Measurements from ENCODE around the gene IRX2.

The IRX2 gene

DNA sequence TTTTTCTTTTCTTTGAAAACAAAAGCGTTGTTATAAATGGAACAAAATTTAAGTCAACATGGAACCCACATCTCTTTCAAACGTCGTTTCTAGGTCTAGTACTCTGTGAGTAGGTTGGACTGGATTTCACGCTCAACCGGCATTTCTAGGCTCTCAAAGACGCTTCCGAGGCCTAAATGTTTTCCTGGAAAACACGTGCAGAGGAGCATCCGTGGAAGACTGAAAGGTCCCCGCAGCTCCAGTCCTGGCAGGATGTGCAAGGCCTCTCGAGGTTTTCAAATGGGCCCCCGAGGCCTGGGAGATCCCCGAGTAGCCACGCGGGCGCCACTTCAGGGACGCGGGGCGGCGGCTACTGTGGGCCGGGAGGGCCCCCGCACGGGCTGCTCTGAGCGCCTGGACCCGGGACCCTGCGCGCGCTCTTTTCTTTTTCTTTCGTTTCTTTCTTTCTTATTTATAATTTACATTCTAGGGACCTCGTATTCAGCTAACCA, 4.2 kb upstream of the IRX2 start:
- H3K23ac ChIP-seq (ENCODE audit: low read length in 2 of 2): no peak overlapping the region
- H4K91ac ChIP-seq (ENCODE audit: low read length): no peak overlapping the region
- no peak overlapping the region for H3K14ac ChIP-seq (ENCODE audit: low read length in 2 of 2)
- peak overlapping the region; percentile 82 for H3K9ac ChIP-seq (ENCODE audit: low read length)
- H2BK5ac ChIP-seq (ENCODE audit: low read depth, low read length, poor library complexity, severe bottlenecking): no peak overlapping the region
- H3K4me1 ChIP-seq (ENCODE audit: control insufficient read depth, insufficient read depth, low read depth, low read length): peaks cover 19% of the 10 kb centered on the region
- H2AFZ ChIP-seq (ENCODE audit: low read depth, low read length): no peak overlapping the region
- no peak overlapping the region for H2AK5ac ChIP-seq (ENCODE audit: low read length, severe bottlenecking)
- DNase-seq: no peak
- no peak overlapping the region for H2BK12ac ChIP-seq (ENCODE audit: low read length in 2 of 2)
- no peak overlapping the region for H3K4ac ChIP-seq (ENCODE audit: low read depth in 1 of 2, low read length in 2 of 2)
- no peak overlapping the region for H2BK15ac ChIP-seq (ENCODE audit: low read depth, poor library complexity, severe bottlenecking)
- H3K9me3 ChIP-seq (ENCODE audit: control insufficient read depth, low read length): no peaks in the 10 kb centered on the region
- H4K8ac ChIP-seq (ENCODE audit: low read length): no peak overlapping the region
- peak overlapping the region in 1 of 2 experiments; percentile 89 for H3K4me3 ChIP-seq (ENCODE audit: insufficient read depth in 1 of 2, low read depth in 1 of 2, low read length in 2 of 2)
- no peak overlapping the region for H3K18ac ChIP-seq (ENCODE audit: low read depth in 1 of 2, low read length in 2 of 2)
- peaks cover 0 to 66% of the 10 kb centered on the region in 2 experiments for H3K27me3 ChIP-seq (ENCODE audit: control insufficient read depth in 1 of 2, insufficient read depth in 1 of 2, low read length in 2 of 2)
- H3K4me2 ChIP-seq (ENCODE audit: low read length, poor library complexity, severe bottlenecking): no peak overlapping the region
- H3K79me1 ChIP-seq (replicated peaks; ENCODE audit: low read length, poor library complexity, severe bottlenecking): no peaks in the 10 kb centered on the region
- no peak overlapping the region for H3K27ac ChIP-seq (ENCODE audit: low read length, poor library complexity, severe bottlenecking)
- WGBS: 6% methylated on average over 29 of the region's 30 CpGs
- H2BK120ac ChIP-seq (ENCODE audit: low read depth, low read length): no peak overlapping the region
- H3K36me3 ChIP-seq (ENCODE audit: control insufficient read depth in 1 of 2, insufficient read depth in 2 of 2, low read depth in 1 of 2, low read length in 2 of 2): no peaks in the 10 kb centered on the region

- no peak overlapping the region for H3K14ac ChIP-seq (ENCODE audit: low read length in 2 of 2)
- no peak overlapping the region for H3K23ac ChIP-seq (ENCODE audit: low read length in 2 of 2)
- H3K27me3 ChIP-seq (ENCODE audit: control insufficient read depth in 1 of 2, insufficient read depth in 1 of 2, low read length in 2 of 2): peaks cover 0 to 70% of the 10 kb centered on the region in 2 experiments
- no peaks in the 10 kb centered on the region for H3K9me3 ChIP-seq (ENCODE audit: control insufficient read depth, low read length)
- H2BK15ac ChIP-seq (ENCODE audit: low read depth, poor library complexity, severe bottlenecking): no peak overlapping the region
- H3K9ac ChIP-seq (ENCODE audit: low read length): peak overlapping the region; percentile 82
- H3K79me1 ChIP-seq (replicated peaks; ENCODE audit: low read length, poor library complexity, severe bottlenecking): no peaks in the 10 kb centered on the region
- no peak overlapping the region for H4K91ac ChIP-seq (ENCODE audit: low read length)
- H3K18ac ChIP-seq (ENCODE audit: low read depth in 1 of 2, low read length in 2 of 2): no peak overlapping the region
- H3K4me2 ChIP-seq (ENCODE audit: low read length, poor library complexity, severe bottlenecking): no peak overlapping the region
- H3K4me3 ChIP-seq (ENCODE audit: insufficient read depth in 1 of 2, low read depth in 1 of 2, low read length in 2 of 2): peak overlapping the region in 1 of 2 experiments; percentile 89
- DNase-seq: no peak
- no peak overlapping the region for H3K27ac ChIP-seq (ENCODE audit: low read length, poor library complexity, severe bottlenecking)
- no peak overlapping the region for H3K4ac ChIP-seq (ENCODE audit: low read depth in 1 of 2, low read length in 2 of 2)
- H2AFZ ChIP-seq (ENCODE audit: low read depth, low read length): no peak overlapping the region
- H2BK120ac ChIP-seq (ENCODE audit: low read depth, low read length): no peak overlapping the region
- 5% methylated on average over 62 of the region's 63 CpGs for WGBS
- H2AK5ac ChIP-seq (ENCODE audit: low read length, severe bottlenecking): no peak overlapping the region
- no peak overlapping the region for H2BK5ac ChIP-seq (ENCODE audit: low read depth, low read length, poor library complexity, severe bottlenecking)
- no peak overlapping the region for H2BK12ac ChIP-seq (ENCODE audit: low read length in 2 of 2)
- no peak overlapping the region for H4K8ac ChIP-seq (ENCODE audit: low read length)
- H3K4me1 ChIP-seq (ENCODE audit: control insufficient read depth, insufficient read depth, low read depth, low read length): peaks cover 23% of the 10 kb centered on the region
- H3K36me3 ChIP-seq (ENCODE audit: control insufficient read depth in 1 of 2, insufficient read depth in 2 of 2, low read depth in 1 of 2, low read length in 2 of 2): no peaks in the 10 kb centered on the region
These were observed 3.7 kb upstream of the IRX2 start for GRCh38 chr5:2755076-2755680.

DNA sequence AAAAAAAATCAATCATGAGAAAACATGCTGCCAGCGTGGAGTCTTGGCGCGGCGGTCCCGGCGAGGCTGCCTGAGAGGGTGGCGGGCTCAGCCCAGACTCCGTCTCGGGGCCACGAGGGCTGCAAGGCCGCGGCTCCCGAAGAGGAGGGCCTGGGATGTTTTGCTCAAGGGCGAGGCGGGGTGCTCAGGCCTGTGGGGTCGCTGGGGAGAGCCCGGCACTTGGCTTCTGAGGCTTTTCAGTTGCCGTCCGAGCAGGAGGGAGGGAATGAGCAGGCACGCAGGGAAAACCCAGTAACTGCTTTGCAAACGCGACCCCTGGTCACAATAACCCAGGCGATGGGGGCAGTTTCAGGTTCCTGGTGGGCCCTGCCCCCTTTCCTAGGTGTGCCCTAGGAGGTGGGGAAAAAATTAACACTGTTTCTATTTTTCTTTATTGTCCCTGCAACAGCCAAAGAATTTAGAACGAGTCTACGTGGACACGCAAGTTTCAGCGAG, 3.2 kb upstream of the IRX2 start:
- Histone ChIP-seq H3K4me3 (ENCODE audit: insufficient read depth in 1 of 2, low read depth in 1 of 2, low read length in 2 of 2) (peak overlapping the region in 1 of 2 experiments; percentile 89), H3K36me3 (ENCODE audit: control insufficient read depth in 1 of 2, insufficient read depth in 2 of 2, low read depth in 1 of 2, low read length in 2 of 2) (no peaks in the 10 kb centered on the region), H2AK5ac (ENCODE audit: low read length, severe bottlenecking) (no peak overlapping the region), H2BK120ac (ENCODE audit: low read depth, low read length) (no peak overlapping the region), H3K4me1 (ENCODE audit: control insufficient read depth, insufficient read depth, low read depth, low read length) (peaks cover 23% of the 10 kb centered on the region), H2AFZ (ENCODE audit: low read depth, low read length) (no peak overlapping the region), H3K27me3 (ENCODE audit: control insufficient read depth in 1 of 2, insufficient read depth in 1 of 2, low read length in 2 of 2) (peaks cover 0 to 76% of the 10 kb centered on the region in 2 experiments), H3K14ac (ENCODE audit: low read length in 2 of 2) (no peak overlapping the region), H3K4ac (ENCODE audit: low read depth in 1 of 2, low read length in 2 of 2) (no peak overlapping the region), H3K9ac (ENCODE audit: low read length) (peak overlapping the region; percentile 82), H3K23ac (ENCODE audit: low read length in 2 of 2) (no peak overlapping the region), H3K18ac (ENCODE audit: low read depth in 1 of 2, low read length in 2 of 2) (no peak overlapping the region), H3K9me3 (ENCODE audit: control insufficient read depth, low read length) (no peaks in the 10 kb centered on the region), H3K79me1 (replicated peaks; ENCODE audit: low read length, poor library complexity, severe bottlenecking) (no peaks in the 10 kb centered on the region), H2BK15ac (ENCODE audit: low read depth, poor library complexity, severe bottlenecking) (no peak overlapping the region), H2BK5ac (ENCODE audit: low read depth, low read length, poor library complexity, severe bottlenecking) (no peak overlapping the region), H4K8ac (ENCODE audit: low read length) (no peak overlapping the region), H3K4me2 (ENCODE audit: low read length, poor library complexity, severe bottlenecking) (no peak overlapping the region), H4K91ac (ENCODE audit: low read length) (no peak overlapping the region), H3K27ac (ENCODE audit: low read length, poor library complexity, severe bottlenecking) (no peak overlapping the region), H2BK12ac (ENCODE audit: low read length in 2 of 2) (no peak overlapping the region)
- WGBS: 11% methylated on average over 26 of the region's 27 CpGs
- no peak for DNase-seq

GRCh38 chr5:2753452-2754420, 2.3 kb upstream of the IRX2 start:
- no peak overlapping the region for H3K4me2 ChIP-seq (ENCODE audit: low read length, poor library complexity, severe bottlenecking)

More at GRCh38 chr5:2753452-2754420, 2.3 kb upstream of the IRX2 start:
- H3K79me1 ChIP-seq (replicated peaks; ENCODE audit: low read length, poor library complexity, severe bottlenecking): no peaks in the 10 kb centered on the region
- 3% methylated on average over 19 of the region's 29 CpGs for WGBS
- H3K23ac ChIP-seq (ENCODE audit: low read length in 2 of 2): no peak overlapping the region
- H2AFZ ChIP-seq (ENCODE audit: low read depth, low read length): no peak overlapping the region
- H3K18ac ChIP-seq (ENCODE audit: low read depth in 1 of 2, low read length in 2 of 2): no peak overlapping the region
- peaks cover 0 to 78% of the 10 kb centered on the region in 2 experiments for H3K27me3 ChIP-seq (ENCODE audit: control insufficient read depth in 1 of 2, insufficient read depth in 1 of 2, low read length in 2 of 2)
- H3K4me3 ChIP-seq (ENCODE audit: insufficient read depth in 1 of 2, low read depth in 1 of 2, low read length in 2 of 2): peak overlapping the region in 1 of 2 experiments; percentile 90
- no peak overlapping the region for H3K14ac ChIP-seq (ENCODE audit: low read length in 2 of 2)
- H3K9me3 ChIP-seq (ENCODE audit: control insufficient read depth, low read length): no peaks in the 10 kb centered on the region
- no peak overlapping the region for H2AK5ac ChIP-seq (ENCODE audit: low read length, severe bottlenecking)
- no peak overlapping the region for H2BK15ac ChIP-seq (ENCODE audit: low read depth, poor library complexity, severe bottlenecking)
- H2BK12ac ChIP-seq (ENCODE audit: low read length in 2 of 2): no peak overlapping the region
- H3K9ac ChIP-seq (ENCODE audit: low read length): peak overlapping the region; percentile 82
- no peak overlapping the region for H2BK5ac ChIP-seq (ENCODE audit: low read depth, low read length, poor library complexity, severe bottlenecking)
- no peak for DNase-seq
- no peak overlapping the region for H3K4ac ChIP-seq (ENCODE audit: low read depth in 1 of 2, low read length in 2 of 2)
- H3K36me3 ChIP-seq (ENCODE audit: control insufficient read depth in 1 of 2, insufficient read depth in 2 of 2, low read depth in 1 of 2, low read length in 2 of 2): peaks cover 0 to 4% of the 10 kb centered on the region in 2 experiments
- no peak overlapping the region for H3K27ac ChIP-seq (ENCODE audit: low read length, poor library complexity, severe bottlenecking)
- no peak overlapping the region for H2BK120ac ChIP-seq (ENCODE audit: low read depth, low read length)
- H4K8ac ChIP-seq (ENCODE audit: low read length): no peak overlapping the region
- H4K91ac ChIP-seq (ENCODE audit: low read length): no peak overlapping the region
- peaks cover 23% of the 10 kb centered on the region for H3K4me1 ChIP-seq (ENCODE audit: control insufficient read depth, insufficient read depth, low read depth, low read length)
